GM12874 (cell line): Measurements from ENCODE around the gene CBLB.

Experiments
- TF ChIP-seq, protein P1 (sequence below): IDR thresholded peaks from 2 replicates; pipeline ENCODE4 v1.5.1; 2011; ENCODE audit warnings: low read depth, mild to moderate bottlenecking, control low read depth, low read length, moderate library complexity; ENCODE audit not compliant: insufficient read depth

Gene CBLB

DNA sequence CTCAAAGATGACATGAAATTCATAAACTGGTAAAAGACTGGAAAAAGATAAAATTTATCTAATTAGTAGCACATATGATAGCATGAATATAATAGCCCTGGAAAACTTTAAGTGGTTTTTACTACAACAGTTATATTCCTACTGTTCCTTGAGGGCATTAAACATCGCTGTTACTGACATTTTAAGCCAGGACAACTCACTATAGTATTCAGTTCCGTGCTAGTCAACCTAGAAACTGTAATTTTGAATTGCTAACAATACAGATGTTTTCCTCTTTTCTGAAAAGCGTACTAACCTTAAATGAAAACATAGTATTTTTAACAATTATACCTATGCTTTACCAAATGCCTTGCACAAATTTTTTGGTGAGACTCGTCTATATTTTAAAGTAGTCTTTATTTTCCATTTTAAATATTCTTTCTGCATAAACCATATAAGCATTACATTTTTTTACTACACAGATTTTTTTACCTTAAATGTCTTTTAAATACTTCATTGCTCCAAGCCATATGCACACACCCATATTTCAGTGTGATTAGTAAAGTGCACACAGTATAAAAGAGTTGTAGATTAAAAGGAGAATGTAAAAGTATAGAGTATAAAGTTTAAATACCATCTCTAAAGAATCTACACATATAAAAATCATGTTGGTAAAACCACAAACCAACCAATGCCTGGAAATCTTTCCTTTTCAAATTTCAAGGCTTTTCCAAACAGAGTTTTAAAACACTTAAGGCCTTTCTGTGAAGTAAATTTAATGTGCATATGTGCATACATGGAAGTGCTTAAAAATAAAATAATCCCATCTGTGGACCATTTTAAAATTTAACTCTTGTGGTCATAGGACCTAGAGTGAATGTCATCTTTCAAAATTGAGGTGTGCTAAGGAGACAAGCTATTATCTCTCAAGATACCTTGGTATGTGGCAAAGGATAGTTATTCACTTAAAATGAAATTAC, 20.1 kb upstream of the CBLB start:
- TF ChIP-seq, protein P1, sequence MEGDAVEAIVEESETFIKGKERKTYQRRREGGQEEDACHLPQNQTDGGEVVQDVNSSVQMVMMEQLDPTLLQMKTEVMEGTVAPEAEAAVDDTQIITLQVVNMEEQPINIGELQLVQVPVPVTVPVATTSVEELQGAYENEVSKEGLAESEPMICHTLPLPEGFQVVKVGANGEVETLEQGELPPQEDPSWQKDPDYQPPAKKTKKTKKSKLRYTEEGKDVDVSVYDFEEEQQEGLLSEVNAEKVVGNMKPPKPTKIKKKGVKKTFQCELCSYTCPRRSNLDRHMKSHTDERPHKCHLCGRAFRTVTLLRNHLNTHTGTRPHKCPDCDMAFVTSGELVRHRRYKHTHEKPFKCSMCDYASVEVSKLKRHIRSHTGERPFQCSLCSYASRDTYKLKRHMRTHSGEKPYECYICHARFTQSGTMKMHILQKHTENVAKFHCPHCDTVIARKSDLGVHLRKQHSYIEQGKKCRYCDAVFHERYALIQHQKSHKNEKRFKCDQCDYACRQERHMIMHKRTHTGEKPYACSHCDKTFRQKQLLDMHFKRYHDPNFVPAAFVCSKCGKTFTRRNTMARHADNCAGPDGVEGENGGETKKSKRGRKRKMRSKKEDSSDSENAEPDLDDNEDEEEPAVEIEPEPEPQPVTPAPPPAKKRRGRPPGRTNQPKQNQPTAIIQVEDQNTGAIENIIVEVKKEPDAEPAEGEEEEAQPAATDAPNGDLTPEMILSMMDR: no peak

GRCh38 chr3:105885256-105885655, 16.4 kb upstream of the CBLB start:
- TF ChIP-seq, protein P1: no peak

GRCh38 chr3:105883798-105884377, 15.1 kb upstream of the CBLB start:
- TF ChIP-seq, protein P1: no peak

GRCh38 chr3:105880681-105881290, 12.0 kb upstream of the CBLB start:
- TF ChIP-seq, protein P1: no peak

DNA sequence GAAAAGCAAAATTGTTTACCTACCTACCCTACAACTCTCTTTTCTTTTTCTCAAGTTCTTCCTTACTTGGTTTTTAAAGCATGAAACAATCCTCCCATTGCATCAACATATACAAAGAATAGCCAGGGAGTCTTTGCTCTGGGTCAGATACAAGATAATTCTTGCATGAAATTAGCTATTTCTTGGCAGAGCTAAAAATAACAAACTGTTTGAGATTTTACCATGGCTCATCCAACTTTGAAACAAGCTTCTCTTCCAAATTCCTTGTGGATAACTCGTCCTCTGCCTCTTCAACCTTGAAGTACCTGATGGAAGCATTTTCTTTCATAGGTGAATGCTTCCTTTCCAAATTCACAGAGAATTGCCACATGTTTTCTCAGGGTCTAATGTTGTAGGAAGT, 9.2 kb upstream of the CBLB start:
- TF ChIP-seq, protein P1: no peak

- TF ChIP-seq, protein P1: no peak
These were observed 8.6 kb upstream of the CBLB start for GRCh38 chr3:105877336-105877910.

GRCh38 chr3:105876780-105877327, 8.0 kb upstream of the CBLB start:
- TF ChIP-seq, protein P1: no peak
